K562 (cell line): Measurements from ENCODE around the gene ANO8. TPM values are rescaled to one million over a fixed set of nuclear protein-coding genes. Genes with fewer than 3 reads are reported as not detected.
A peak's percentile ranks its signal among the peaks of the same experiment; 100 is the strongest.

Experiments
- ATAC-seq: fragments of 200-7000 bp; cut with Tn5 transposase; 3 replicates; pipeline ENCODE4 v1.9.1; 2020; ENCODE audit warnings: moderate library complexity
- BruUV-seq: library from RNA; stranded (reverse); fragments of 400-500 nt; replicated peaks from 2 replicates; lab custom pipeline; 2021; lab: Mats Ljungman, UMichigan
- CTCF ChIA-PET: fragments of 300-600 bp; formaldehyde crosslinking; extraction: SDS; loops from one replicate; lab custom pipeline; 2021; ENCODE audit warnings: low intra/inter-chr PET ratio; lab: Yijun Ruan, JAX
- POLR2A ChIA-PET: fragments of 300-600, 350-650 bp; sonication (Branson Sonifier 250); formaldehyde crosslinking; extraction: SDS; loops from one replicate; lab custom pipeline; 2021; ENCODE audit warnings: antibody characterized with exemption, inconsistent platforms; lab: Yijun Ruan, JAX
- DNase-seq, 4 experiments: peaks; one replicate each; pipeline versions ENCODE4 v3.0.0 to v3.0.0-alpha.2; 2011 to 2018; ENCODE audit warnings: low spot score in 3 of 4, mixed read lengths in 3 of 4; ENCODE audit errors: extremely low read depth in 1 of 4
- FAIRE-seq: peaks from 2 replicates; lab custom pipeline; 2011; peaks lifted over from hg19 to GRCh38; lab: Jason Lieb, UNC
- H2AFZ ChIP-seq: 2 replicates; pipeline ENCODE4 v1.6.0; 2011; ENCODE audit warnings: low read depth, low read length, control low read depth, inconsistent platforms
- H3K27ac ChIP-seq: fragments of 200-600 bp; 3 replicates; pipeline ENCODE4 v1.8.0; 2011; ENCODE audit warnings: low read depth, mild to moderate bottlenecking, control low read depth, inconsistent platforms, low read length, moderate library complexity, mixed read lengths; ENCODE audit errors: extremely low read depth
- H3K27me3 ChIP-seq, 2 experiments: fragments of 300-600 bp in 1 of 2; 2 replicates in 1 of 2; 3 replicates in 1 of 2; pipeline versions ENCODE4 v1.6.0 to v1.8.0; 2011; ENCODE audit warnings: inconsistent platforms in 2 of 2, low read length in 2 of 2, mild to moderate bottlenecking in 1 of 2, mixed read lengths in 1 of 2, moderate library complexity in 1 of 2; ENCODE audit not compliant: control insufficient read depth in 2 of 2, insufficient read depth in 2 of 2
- H3K36me3 ChIP-seq: fragments of 300-600 bp; 3 replicates; pipeline ENCODE4 v1.8.0; 2011; ENCODE audit warnings: mild to moderate bottlenecking, low read length, inconsistent platforms; ENCODE audit not compliant: control insufficient read depth, insufficient read depth
- H3K4me1 ChIP-seq, 2 experiments: fragments of 200-600 bp in 1 of 2; replicated peaks in 1 of 2; 2 replicates in 1 of 2; 3 replicates in 1 of 2; pipeline versions ENCODE4 v1.5.1 to v1.8.0; 2011; ENCODE audit warnings: inconsistent platforms in 2 of 2, low read length in 2 of 2, mild to moderate bottlenecking in 1 of 2, mixed read lengths in 1 of 2, moderate library complexity in 1 of 2; ENCODE audit not compliant: control insufficient read depth in 2 of 2, insufficient read depth in 2 of 2
- H3K4me2 ChIP-seq: 2 replicates; pipeline ENCODE4 v1.6.1; 2011; ENCODE audit warnings: low read length, control low read depth, inconsistent platforms, mixed read lengths; ENCODE audit not compliant: insufficient read depth
- H3K4me3 ChIP-seq: fragments of 200-600 bp; sonication (generic), shearing (Covaris generic); 2 replicates; pipeline ENCODE4 v1.5.1; 2016; ENCODE audit warnings: control low read depth, inconsistent platforms
- H3K79me2 ChIP-seq: fragments of 200-600 bp; 3 replicates; pipeline ENCODE4 v1.8.0; 2011; ENCODE audit warnings: low read length, inconsistent platforms; ENCODE audit not compliant: control insufficient read depth, insufficient read depth
- H3K9ac ChIP-seq, 2 experiments: 2 replicates each; pipeline versions ENCODE4 v1.6.0 to v1.6.1; 2011; ENCODE audit warnings: low read depth in 2 of 2, low read length in 2 of 2, control low read depth in 1 of 2, inconsistent platforms in 1 of 2, mild to moderate bottlenecking in 1 of 2, mixed read lengths in 1 of 2; ENCODE audit not compliant: insufficient read depth in 1 of 2
- H3K9me1 ChIP-seq: one replicate; pipeline ENCODE4 v1.6.0; 2011; ENCODE audit warnings: inconsistent platforms, mild to moderate bottlenecking, low read length, moderate library complexity; ENCODE audit not compliant: control insufficient read depth, insufficient read depth
- H3K9me3 ChIP-seq: replicated peaks from 2 replicates; pipeline ENCODE4 v1.5.1; 2011; ENCODE audit warnings: low read depth, low read length, inconsistent platforms; ENCODE audit not compliant: control insufficient read depth, insufficient read depth
- H4K20me1 ChIP-seq: replicated peaks from 2 replicates; pipeline ENCODE4 v1.6.1; 2011; ENCODE audit warnings: low read length, inconsistent platforms, mixed read lengths; ENCODE audit not compliant: control insufficient read depth, insufficient read depth
- POLR2G ChIP-seq: fragments of 200-400 bp; formaldehyde crosslinking; IDR thresholded peaks from 2 replicates; pipeline ENCODE4 v1.6.1; 2017; ENCODE audit warnings: low read depth, mild to moderate bottlenecking, antibody characterized with exemption, low read length, moderate library complexity
- SMAD2 ChIP-seq: fragments of 150-350 bp; IDR thresholded peaks from 2 replicates; pipeline ENCODE4 v1.6.1; 2014; ENCODE audit warnings: low read depth, mild to moderate bottlenecking, low read length
- TSC22D4 ChIP-seq: fragments of 450-650 bp; IDR thresholded peaks from 2 replicates; pipeline ENCODE4 v1.6.1; 2016; ENCODE audit warnings: missing genetic modification characterization, missing biosample characterization, control low read depth
- WGBS: fragments of 100-300 bp; shearing (Covaris generic); methylation state at CpG from one replicate; pipeline ENCODE4 v1.1.6; 2016; ENCODE audit warnings: low coverage, mixed read lengths; ENCODE audit not compliant: insufficient coverage; ENCODE audit errors: missing lambda C conversion rate; 5-methylcytosine and 5-hydroxymethylcytosine counted together
- in situ Hi-C: fragments of 300-500 bp; cut with MboI; formaldehyde crosslinking; loops from 4 replicates; pipeline ENCODE4 v1.15.0; 2018; ENCODE audit warnings: inconsistent platforms, mixed read lengths
- intact Hi-C: fragments of 100-400 bp; cut with micrococcal nuclease; formaldehyde crosslinking; loops from 2 replicates; pipeline ENCODE4 v1.14.2; 2022
- polyA plus RNA-seq, 8 experiments: library from polyadenylated mRNA; depleted of rRNA in 4 of 8; stranded (reverse) in 5 of 8; unstranded in 3 of 8; fragments of >200 nt; fragmentation: Nextera tagmentation in 2 of 8; fragmentation: Illumina TruSeq in 1 of 8; extraction: Ambion mirVana in 2 of 8; extraction: Trizol in 1 of 8; gene quantifications; 2 replicates each; pipeline versions ENCODE4 v1.2.1 to v1.2.3, GENCODE V29; 2011 to 2014; ENCODE audit warnings: inconsistent platforms in 1 of 8, missing spikeins in 1 of 8
- total RNA-seq, 7 experiments: library from RNA; depleted of rRNA in 6 of 7; stranded (reverse); fragments of >200 nt in 6 of 7; fragmentation: Illumina TruSeq in 2 of 7; extraction: Trizol in 2 of 7; gene quantifications; 2 replicates each; pipeline versions ENCODE4 v1.2.1 to v1.2.3, GENCODE V29; 2011 to 2021; ENCODE audit warnings: low replicate concordance in 1 of 7

The ANO8 gene
- total and polyA plus RNA-seq, 9 of the 15 experiments (the other 6 are each of a cell fraction or from before 2014, with no cell fraction given) = 0.07 to 7.6 (median 2.3) TPM; not detected in 1

GRCh38 chr19:17330262-17331044 lies 4.2 kb downstream of the ANO8 start:
- Histone ChIP-seq H3K4me1 (peaks cover 21 to 67% of the 10 kb centered on the region in 2 experiments; a peak in 4 of 5 replicates), H3K4me2 (no peak overlapping the region), H2AFZ (no peak overlapping the region), H3K9ac (no peak overlapping the region; a peak in 1 of 4 replicates), H3K27me3 (no peaks in the 10 kb centered on the region), H3K27ac (no peak overlapping the region), H4K20me1 (no peaks in the 10 kb centered on the region; the same call in 1 of the 2 replicates), H3K9me1 (peaks cover 4% of the 10 kb centered on the region), H3K9me3 (no peaks in the 10 kb centered on the region; the same call in 1 of the 2 replicates), H3K36me3 (peaks cover 7% of the 10 kb centered on the region; the same call in 1 of the 3 replicates), H3K79me2 (peaks cover 5% of the 10 kb centered on the region; the same call in 1 of the 3 replicates), H3K4me3 (no peak overlapping the region)
- no peak for TF ChIP-seq TSC22D4 (tag)
- no peak for TF ChIP-seq SMAD2
- peak; percentile 45; the same call in 1 of the 2 replicates for TF ChIP-seq POLR2G
- no peak for ATAC-seq
- in situ Hi-C loops = no loop called here
- no TSS peak for BruUV-seq
- DNase-seq = no peak
- ChIA-PET CTCF (no interaction called here), POLR2A (interaction anchor here (7.9 kb wide), 1 partner anchor 21 kb away, joined by 78 read pairs; the partner anchor contains the start of gene DDA1)
- 77% methylated on average over 22 of the region's 24 CpGs for WGBS
- intact Hi-C loops = no loop called here
- FAIRE-seq = no peak
